SK-N-SH (cell line): ENCODE measurements around the gene ADGB.

Experiments
- EP300 ChIP-seq, 2 experiments: IDR thresholded peaks; 2 replicates each; pipeline versions ENCODE4 v1.4.0 to v1.6.1; 2012; ENCODE audit warnings: borderline replicate concordance in 1 of 2, low read depth in 1 of 2, low read length in 1 of 2
- EZH2phosphoT487 ChIP-seq: fragments of 200-600 bp; sonication (generic); IDR thresholded peaks from 2 replicates; pipeline ENCODE4 v1.6.1; 2017; ENCODE audit warnings: low read depth, mixed run types, mild to moderate bottlenecking, antibody characterized with exemption, moderate library complexity, borderline replicate concordance
- FOXJ3 ChIP-seq: sonication (generic); formaldehyde crosslinking; IDR thresholded peaks from 2 replicates; pipeline ENCODE4 v1.5.1; 2020; ENCODE audit warnings: mild to moderate bottlenecking, missing genetic modification reagents
- JUND ChIP-seq: IDR thresholded peaks from 2 replicates; pipeline ENCODE4 v1.4.0; 2012
- RAD21 ChIP-seq: IDR thresholded peaks from 2 replicates; pipeline ENCODE4 v1.6.1; 2012; ENCODE audit warnings: mild to moderate bottlenecking, low read length
- SIN3A ChIP-seq: IDR thresholded peaks from 2 replicates; pipeline ENCODE4 v1.6.1; 2012; ENCODE audit warnings: low read depth, mild to moderate bottlenecking, low read length, moderate library complexity, borderline replicate concordance
- SMC3 ChIP-seq: IDR thresholded peaks from 2 replicates; pipeline ENCODE4 v1.6.1; 2012; ENCODE audit warnings: low read depth, low read length, improper control_type of control experiment
- TAF1 ChIP-seq: IDR thresholded peaks from 2 replicates; pipeline ENCODE4 v1.6.1; 2012; ENCODE audit warnings: low read depth, mild to moderate bottlenecking, low read length, moderate library complexity, borderline replicate concordance
- YY1 ChIP-seq: IDR thresholded peaks from 2 replicates; pipeline ENCODE4 v1.4.0; 2012; ENCODE audit warnings: low read depth, mild to moderate bottlenecking
- TF ChIP-seq, protein P1 (sequence below): fragments of 200-600 bp; sonication (generic); IDR thresholded peaks from 2 replicates; pipeline ENCODE4 v1.6.1; 2017; ENCODE audit warnings: antibody characterized with exemption, mild to moderate bottlenecking, moderate library complexity
- TF ChIP-seq, protein P2 (sequence below): IDR thresholded peaks from 2 replicates; pipeline ENCODE4 v1.6.1; 2012; ENCODE audit warnings: mild to moderate bottlenecking, low read depth, low read length, moderate library complexity
- TF ChIP-seq, protein P3 (sequence below): IDR thresholded peaks from 2 replicates; pipeline ENCODE4 v1.4.0; 2012; ENCODE audit warnings: low read depth
- TF ChIP-seq, protein P4 (sequence below): IDR thresholded peaks from 2 replicates; pipeline ENCODE4; 2012

DNA sequence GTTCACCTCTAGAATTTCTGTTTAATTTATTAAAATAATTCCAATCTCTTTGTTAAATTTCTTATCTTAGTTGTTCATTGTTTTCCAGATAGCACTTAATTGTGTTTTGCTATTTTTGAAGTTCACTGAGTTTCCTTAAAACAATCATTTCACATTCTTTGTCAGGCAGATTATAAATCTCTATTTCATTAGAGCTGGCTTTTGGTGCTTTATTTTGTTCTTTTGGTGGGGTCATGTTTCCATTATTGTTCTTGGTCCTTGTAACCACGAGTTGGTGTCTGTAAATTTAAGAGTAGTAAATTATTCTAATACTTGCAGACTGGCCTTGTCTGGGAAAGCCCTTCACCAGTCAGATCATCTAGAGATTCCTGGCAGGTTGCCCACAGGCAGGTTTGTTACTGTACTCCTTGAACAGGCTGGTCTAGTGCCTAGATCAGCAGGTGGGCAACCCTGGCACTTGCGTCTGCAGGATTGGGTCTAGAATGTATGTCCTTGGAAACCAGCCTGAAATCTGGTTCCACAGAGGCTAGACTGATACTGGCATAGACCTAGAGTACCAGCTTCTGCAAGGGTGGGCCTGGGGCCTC, 110.4 kb downstream of the ADGB start:
- TF ChIP-seq, protein P1, sequence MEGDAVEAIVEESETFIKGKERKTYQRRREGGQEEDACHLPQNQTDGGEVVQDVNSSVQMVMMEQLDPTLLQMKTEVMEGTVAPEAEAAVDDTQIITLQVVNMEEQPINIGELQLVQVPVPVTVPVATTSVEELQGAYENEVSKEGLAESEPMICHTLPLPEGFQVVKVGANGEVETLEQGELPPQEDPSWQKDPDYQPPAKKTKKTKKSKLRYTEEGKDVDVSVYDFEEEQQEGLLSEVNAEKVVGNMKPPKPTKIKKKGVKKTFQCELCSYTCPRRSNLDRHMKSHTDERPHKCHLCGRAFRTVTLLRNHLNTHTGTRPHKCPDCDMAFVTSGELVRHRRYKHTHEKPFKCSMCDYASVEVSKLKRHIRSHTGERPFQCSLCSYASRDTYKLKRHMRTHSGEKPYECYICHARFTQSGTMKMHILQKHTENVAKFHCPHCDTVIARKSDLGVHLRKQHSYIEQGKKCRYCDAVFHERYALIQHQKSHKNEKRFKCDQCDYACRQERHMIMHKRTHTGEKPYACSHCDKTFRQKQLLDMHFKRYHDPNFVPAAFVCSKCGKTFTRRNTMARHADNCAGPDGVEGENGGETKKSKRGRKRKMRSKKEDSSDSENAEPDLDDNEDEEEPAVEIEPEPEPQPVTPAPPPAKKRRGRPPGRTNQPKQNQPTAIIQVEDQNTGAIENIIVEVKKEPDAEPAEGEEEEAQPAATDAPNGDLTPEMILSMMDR = no peak
- TF ChIP-seq SMC3 (no peak), TAF1 (no peak), RAD21 (no peak), FOXJ3 (no peak), YY1 (no peak), EP300 (IDR thresholded peaks at IDR 0.05; ENCODE audit: borderline replicate concordance in 1 of 2, low read depth in 1 of 2, low read length in 1 of 2) (no peak), EZH2phosphoT487 (no peak), JUND (no peak), SIN3A (no peak)
- TF ChIP-seq, protein P2, sequence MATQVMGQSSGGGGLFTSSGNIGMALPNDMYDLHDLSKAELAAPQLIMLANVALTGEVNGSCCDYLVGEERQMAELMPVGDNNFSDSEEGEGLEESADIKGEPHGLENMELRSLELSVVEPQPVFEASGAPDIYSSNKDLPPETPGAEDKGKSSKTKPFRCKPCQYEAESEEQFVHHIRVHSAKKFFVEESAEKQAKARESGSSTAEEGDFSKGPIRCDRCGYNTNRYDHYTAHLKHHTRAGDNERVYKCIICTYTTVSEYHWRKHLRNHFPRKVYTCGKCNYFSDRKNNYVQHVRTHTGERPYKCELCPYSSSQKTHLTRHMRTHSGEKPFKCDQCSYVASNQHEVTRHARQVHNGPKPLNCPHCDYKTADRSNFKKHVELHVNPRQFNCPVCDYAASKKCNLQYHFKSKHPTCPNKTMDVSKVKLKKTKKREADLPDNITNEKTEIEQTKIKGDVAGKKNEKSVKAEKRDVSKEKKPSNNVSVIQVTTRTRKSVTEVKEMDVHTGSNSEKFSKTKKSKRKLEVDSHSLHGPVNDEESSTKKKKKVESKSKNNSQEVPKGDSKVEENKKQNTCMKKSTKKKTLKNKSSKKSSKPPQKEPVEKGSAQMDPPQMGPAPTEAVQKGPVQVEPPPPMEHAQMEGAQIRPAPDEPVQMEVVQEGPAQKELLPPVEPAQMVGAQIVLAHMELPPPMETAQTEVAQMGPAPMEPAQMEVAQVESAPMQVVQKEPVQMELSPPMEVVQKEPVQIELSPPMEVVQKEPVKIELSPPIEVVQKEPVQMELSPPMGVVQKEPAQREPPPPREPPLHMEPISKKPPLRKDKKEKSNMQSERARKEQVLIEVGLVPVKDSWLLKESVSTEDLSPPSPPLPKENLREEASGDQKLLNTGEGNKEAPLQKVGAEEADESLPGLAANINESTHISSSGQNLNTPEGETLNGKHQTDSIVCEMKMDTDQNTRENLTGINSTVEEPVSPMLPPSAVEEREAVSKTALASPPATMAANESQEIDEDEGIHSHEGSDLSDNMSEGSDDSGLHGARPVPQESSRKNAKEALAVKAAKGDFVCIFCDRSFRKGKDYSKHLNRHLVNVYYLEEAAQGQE = no peak
- TF ChIP-seq, protein P3, sequence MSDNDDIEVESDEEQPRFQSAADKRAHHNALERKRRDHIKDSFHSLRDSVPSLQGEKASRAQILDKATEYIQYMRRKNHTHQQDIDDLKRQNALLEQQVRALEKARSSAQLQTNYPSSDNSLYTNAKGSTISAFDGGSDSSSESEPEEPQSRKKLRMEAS = no peak
- TF ChIP-seq, protein P4, sequence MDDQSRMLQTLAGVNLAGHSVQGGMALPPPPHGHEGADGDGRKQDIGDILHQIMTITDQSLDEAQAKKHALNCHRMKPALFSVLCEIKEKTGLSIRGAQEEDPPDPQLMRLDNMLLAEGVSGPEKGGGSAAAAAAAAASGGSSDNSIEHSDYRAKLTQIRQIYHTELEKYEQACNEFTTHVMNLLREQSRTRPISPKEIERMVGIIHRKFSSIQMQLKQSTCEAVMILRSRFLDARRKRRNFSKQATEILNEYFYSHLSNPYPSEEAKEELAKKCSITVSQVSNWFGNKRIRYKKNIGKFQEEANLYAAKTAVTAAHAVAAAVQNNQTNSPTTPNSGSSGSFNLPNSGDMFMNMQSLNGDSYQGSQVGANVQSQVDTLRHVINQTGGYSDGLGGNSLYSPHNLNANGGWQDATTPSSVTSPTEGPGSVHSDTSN = no peak
